Ascending aorta (tissue), 2 donors: ENCODE measurements around the gene WNT1. TPM values are rescaled to one million over a fixed set of nuclear protein-coding genes. Genes with fewer than 3 reads are reported as not detected.

Source experiments
- DNase-seq, 2 donors: peaks; one replicate each; pipeline ENCODE4 v3.0.0-alpha.2; 2019; ENCODE audit warnings: low spot score in 2 of 2
- H3K27ac ChIP-seq, 2 donors: fragments of 200-600 bp; sonication (generic); one replicate each; pipeline ENCODE4 v1.5.1; 2016 to 2017; ENCODE audit warnings: mild to moderate bottlenecking in 1 of 2
- H3K27me3 ChIP-seq: fragments of 200-600 bp; sonication (generic); one replicate; pipeline ENCODE4 v1.5.1; 2017
- H3K36me3 ChIP-seq, 2 donors: fragments of 200-600 bp; sonication (generic); one replicate each; pipeline ENCODE4 v1.5.1; 2016
- H3K4me1 ChIP-seq, 2 donors: fragments of 200-600 bp; sonication (generic); one replicate each; pipeline ENCODE4 v1.5.1; 2016 to 2017; ENCODE audit warnings: mild to moderate bottlenecking in 1 of 2
- H3K4me3 ChIP-seq, 2 donors: fragments of 200-600 bp; sonication (generic); one replicate each; pipeline ENCODE4 v1.5.1; 2016 to 2017; ENCODE audit warnings: mild to moderate bottlenecking in 1 of 2
- H3K9me3 ChIP-seq, 2 donors: fragments of 200-600 bp; sonication (generic); one replicate each; pipeline ENCODE4 v1.5.1; 2016
- intact Hi-C: fragments of 100-400 bp; cut with DNase I; formaldehyde crosslinking; loops from one replicate; pipeline ENCODE4 v1.15.1; 2023
- total RNA-seq: library from RNA; depleted of rRNA; stranded (reverse); fragments of >200 nt; gene quantifications from one replicate; pipeline ENCODE4 v1.1.0, GENCODE V29; 2016
- TF ChIP-seq, protein P1 (sequence below), 3 experiments: fragments of 200-600 bp in 2 of 3; fragments of 450-650 bp in 1 of 3; sonication (generic) in 2 of 3; IDR thresholded peaks; one replicate each; pipeline ENCODE4 v1.5.1; 2016 to 2019; ENCODE audit warnings: antibody characterized with exemption in 3 of 3, mild to moderate bottlenecking in 1 of 3, moderate library complexity in 1 of 3

The WNT1 gene
- total RNA-seq, 1 donor from 2014 or later = not detected

DNA sequence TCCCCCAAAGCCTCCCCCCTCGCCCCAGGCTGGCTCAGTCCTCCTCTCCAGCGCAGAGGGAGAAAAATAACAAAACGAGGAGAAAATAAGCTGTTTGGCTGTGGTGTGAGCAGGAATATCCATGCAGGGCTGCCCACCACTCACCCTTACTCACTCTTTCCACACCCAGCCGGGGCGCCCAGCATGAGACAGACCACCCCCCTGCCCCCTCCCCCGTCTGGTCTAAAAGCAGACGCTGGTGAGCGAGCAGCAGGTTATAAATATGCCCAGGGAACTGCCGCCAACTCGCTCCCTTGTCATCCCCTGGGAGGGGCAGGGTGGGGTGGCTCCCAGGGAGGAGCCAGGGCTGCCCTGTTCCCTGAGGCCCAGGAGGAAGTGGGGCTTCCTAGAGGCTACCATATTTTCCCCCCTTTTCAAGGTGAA, 7.4 kb downstream of the WNT1 start:
- intact Hi-C loops = no loop called here

DNA sequence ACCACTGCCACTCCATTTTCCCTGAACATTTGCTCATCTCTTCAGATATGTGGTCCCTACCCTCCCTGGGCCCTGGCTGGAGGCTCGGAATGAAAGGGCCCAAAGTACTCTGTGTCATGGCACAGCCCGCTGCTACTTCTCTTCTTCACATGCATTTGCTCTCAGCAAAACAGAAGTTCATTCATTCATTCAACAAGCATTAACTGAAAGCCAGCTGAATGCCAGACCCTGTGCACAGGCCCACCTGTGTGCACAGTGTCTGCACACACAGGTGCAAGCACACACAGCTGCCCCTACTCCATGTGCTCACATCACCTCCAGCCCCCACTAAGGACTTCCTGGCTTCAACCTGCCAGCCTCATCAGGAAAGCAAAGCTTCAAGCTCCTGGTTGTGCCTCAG, 7.8 kb downstream of the WNT1 start:
- TF ChIP-seq, protein P1, sequence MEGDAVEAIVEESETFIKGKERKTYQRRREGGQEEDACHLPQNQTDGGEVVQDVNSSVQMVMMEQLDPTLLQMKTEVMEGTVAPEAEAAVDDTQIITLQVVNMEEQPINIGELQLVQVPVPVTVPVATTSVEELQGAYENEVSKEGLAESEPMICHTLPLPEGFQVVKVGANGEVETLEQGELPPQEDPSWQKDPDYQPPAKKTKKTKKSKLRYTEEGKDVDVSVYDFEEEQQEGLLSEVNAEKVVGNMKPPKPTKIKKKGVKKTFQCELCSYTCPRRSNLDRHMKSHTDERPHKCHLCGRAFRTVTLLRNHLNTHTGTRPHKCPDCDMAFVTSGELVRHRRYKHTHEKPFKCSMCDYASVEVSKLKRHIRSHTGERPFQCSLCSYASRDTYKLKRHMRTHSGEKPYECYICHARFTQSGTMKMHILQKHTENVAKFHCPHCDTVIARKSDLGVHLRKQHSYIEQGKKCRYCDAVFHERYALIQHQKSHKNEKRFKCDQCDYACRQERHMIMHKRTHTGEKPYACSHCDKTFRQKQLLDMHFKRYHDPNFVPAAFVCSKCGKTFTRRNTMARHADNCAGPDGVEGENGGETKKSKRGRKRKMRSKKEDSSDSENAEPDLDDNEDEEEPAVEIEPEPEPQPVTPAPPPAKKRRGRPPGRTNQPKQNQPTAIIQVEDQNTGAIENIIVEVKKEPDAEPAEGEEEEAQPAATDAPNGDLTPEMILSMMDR (IDR thresholded peaks at IDR 0.05) = no peak
- Histone ChIP-seq H3K4me3 (no peak overlapping the region), H3K27me3 (peaks cover 10% of the 10 kb centered on the region), H3K9me3 (no peaks in the 10 kb centered on the region), H3K4me1 (peaks cover 6 to 9% of the 10 kb centered on the region in 2 donors), H3K27ac (no peak overlapping the region), H3K36me3 (no peaks in the 10 kb centered on the region)
- intact Hi-C loops = no loop called here
- no peak for DNase-seq

More for the DNA sequence above, 7.4 kb downstream of the WNT1 start:
- DNase-seq = peak in 1 of 2 donors; percentile 62
- peaks cover 15% of the 10 kb centered on the region for H3K27me3 ChIP-seq
- H3K4me1 ChIP-seq = peaks cover 9 to 12% of the 10 kb centered on the region in 2 donors
- TF ChIP-seq, protein P1 (IDR thresholded peaks at IDR 0.05) = no peak
- H3K9me3 ChIP-seq = no peaks in the 10 kb centered on the region
- no peaks in the 10 kb centered on the region for H3K36me3 ChIP-seq
- H3K4me3 ChIP-seq = peak overlapping the region in 1 of 2 donors; percentile 33
- no peak overlapping the region for H3K27ac ChIP-seq

DNA sequence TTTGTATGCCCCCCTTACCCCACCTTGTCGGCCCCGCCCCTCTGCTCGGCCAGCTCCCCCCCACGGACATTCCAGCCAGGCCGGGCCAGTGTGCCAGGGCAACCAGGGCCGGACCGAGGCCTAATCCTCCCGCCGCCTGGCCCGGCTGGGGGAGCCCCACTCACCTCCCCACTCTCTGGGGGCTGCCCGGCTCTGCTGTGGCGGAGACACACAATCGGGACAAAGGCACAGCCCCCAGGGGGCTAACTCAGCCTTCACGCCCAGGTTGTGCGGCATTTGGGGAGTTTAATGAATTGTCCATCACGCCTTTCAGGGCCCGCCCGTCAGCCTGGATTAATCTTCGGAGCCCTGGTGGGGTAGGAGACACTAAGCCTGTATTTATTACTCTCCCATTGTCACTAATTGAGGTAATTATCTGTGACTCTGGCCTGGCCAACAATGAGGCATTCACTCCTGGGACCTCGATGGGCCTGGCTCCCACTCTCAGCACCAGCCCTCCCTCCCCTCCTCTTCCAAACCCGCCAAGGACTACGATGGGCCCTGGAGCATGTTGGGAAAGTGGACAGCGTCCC, 8.7 kb downstream of the WNT1 start:
- DNase-seq = no peak
- Histone ChIP-seq H3K27me3 (peaks cover 1% of the 10 kb centered on the region), H3K4me1 (peaks cover 0 to 9% of the 10 kb centered on the region in 2 donors), H3K36me3 (no peaks in the 10 kb centered on the region), H3K4me3 (no peak overlapping the region), H3K9me3 (no peaks in the 10 kb centered on the region), H3K27ac (no peak overlapping the region)
- TF ChIP-seq, protein P1 (IDR thresholded peaks at IDR 0.05) = no peak
- intact Hi-C loops = no loop called here

DNA sequence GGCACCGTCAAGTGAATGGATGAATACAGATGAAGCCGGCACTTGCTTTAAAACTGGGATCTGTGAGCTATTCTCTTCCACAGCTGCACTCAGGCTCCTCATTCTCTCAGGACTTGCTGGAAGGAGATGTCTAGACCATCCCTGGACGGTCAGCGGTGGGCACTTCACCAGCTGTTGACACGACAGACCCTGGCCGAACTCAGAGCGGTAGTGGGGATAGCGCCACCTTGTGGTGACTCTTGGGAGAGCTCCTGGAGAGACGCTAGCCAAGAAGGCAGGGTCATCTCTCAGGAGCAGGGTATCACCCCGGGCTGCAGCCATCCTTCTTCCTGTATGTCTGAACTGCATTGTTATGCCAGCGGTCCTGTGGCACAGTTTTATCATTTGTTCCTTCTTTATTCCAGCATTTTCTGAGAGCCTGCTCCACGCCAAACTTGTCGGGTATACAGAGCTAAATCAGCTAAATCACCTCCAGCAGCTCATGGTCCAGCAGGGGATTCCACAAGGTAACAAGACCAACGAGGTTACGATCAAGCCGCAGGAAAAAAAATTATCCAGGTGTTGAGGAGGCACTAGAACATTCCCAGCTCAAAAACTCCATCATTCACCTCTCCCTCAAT, 10.0 kb downstream of the WNT1 start:
- Histone ChIP-seq H3K4me3 (no peak overlapping the region), H3K9me3 (no peaks in the 10 kb centered on the region), H3K4me1 (peaks cover 0 to 9% of the 10 kb centered on the region in 2 donors), H3K27me3 (no peaks in the 10 kb centered on the region), H3K36me3 (no peaks in the 10 kb centered on the region), H3K27ac (no peak overlapping the region)
- no peak for DNase-seq
- intact Hi-C loops = no loop called here
- TF ChIP-seq, protein P1 (IDR thresholded peaks at IDR 0.05) = peak; percentile 69 to 83 (median 81)

DNA sequence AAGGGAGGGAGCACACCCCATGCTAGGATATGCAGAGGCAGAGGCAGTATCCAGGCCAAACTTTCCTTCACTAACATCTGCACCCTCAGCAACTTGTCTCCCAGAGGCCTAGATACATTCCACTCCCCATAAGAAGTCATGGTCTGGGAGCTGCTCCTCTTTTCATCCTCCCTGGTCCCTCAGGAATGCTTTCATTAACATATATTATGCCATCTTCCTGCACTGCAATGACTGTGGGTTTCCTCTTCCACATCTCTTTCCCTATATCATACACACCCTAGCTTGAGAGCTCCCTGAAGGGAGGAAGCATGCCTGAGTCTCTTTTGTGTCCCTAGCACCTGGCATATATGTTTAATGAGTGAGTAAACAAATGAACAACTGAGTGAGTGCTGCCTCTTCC, 12.4 kb downstream of the WNT1 start:
- H3K4me1 ChIP-seq = peaks cover 0 to 6% of the 10 kb centered on the region in 2 donors
- H3K36me3 ChIP-seq = no peaks in the 10 kb centered on the region
- no peak overlapping the region for H3K27ac ChIP-seq
- no peak for DNase-seq
- no peak overlapping the region for H3K4me3 ChIP-seq
- no peaks in the 10 kb centered on the region for H3K9me3 ChIP-seq
- peaks cover 8% of the 10 kb centered on the region for H3K27me3 ChIP-seq
- intact Hi-C loops = no loop called here
- TF ChIP-seq, protein P1 (IDR thresholded peaks at IDR 0.05) = no peak
